Measurements from ENCODE around the gene TMEFF2. TPM values are rescaled to one million over a fixed set of nuclear protein-coding genes. Genes with fewer than 3 reads are reported as not detected.
A peak's percentile ranks its signal among the peaks of the same experiment; 100 is the strongest.

TMEFF2 gene
- total and polyA plus RNA-seq, 4 donors = 0.08 TPM; not detected in 3

DNA sequence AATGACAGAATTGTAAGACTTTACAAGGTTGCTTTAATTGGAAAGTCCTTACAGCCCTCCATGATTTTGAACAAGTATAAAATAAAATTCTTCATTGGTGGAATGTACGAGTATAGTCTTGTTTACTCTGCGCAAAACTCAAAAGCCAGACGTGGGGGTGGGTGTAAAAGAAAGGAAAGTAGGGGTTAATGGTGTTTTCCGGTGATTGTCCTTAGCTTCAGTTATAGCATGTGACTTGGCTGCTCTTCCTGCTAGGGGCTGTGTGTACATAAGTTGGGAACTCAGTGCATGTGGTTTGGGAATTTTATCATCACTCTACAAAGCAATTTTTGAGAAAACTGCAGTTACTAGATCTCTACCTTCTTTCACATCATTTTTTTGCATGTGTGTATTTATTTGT lies 265.4 kb downstream of the TMEFF2 start:
- Histone ChIP-seq H3K4me3 (ENCODE audit: low read depth in 1 of 3, low read length in 3 of 3) (no peak overlapping the region), H3K36me3 (ENCODE audit: control insufficient read depth in 4 of 4, insufficient read depth in 3 of 4, low read depth in 1 of 4, low read length in 3 of 4) (no peaks in the 10 kb centered on the region), H3K9me3 (ENCODE audit: control insufficient read depth in 4 of 4, low read length in 3 of 4) (no peaks in the 10 kb centered on the region), H3K4me1 (ENCODE audit: control insufficient read depth in 4 of 4, insufficient read depth in 4 of 4, low read length in 3 of 4) (no peaks in the 10 kb centered on the region), H3K27ac (ENCODE audit: low read depth in 1 of 2, low read length in 2 of 2) (no peak overlapping the region), H3K27me3 (ENCODE audit: control insufficient read depth in 4 of 4, insufficient read depth in 4 of 4, low read length in 3 of 4) (no peaks in the 10 kb centered on the region), H3K9ac (ENCODE audit: low read depth in 1 of 2, low read length in 2 of 2) (no peak overlapping the region)
- TF ChIP-seq FOXA2 (IDR thresholded peaks at IDR 0.05) (no peak), RAD21 (IDR thresholded peaks at IDR 0.05) (peak in 1 of 2 donors; percentile 12)
- no peak for DNase-seq (ENCODE audit: low spot score)
- 74% methylated on average over 4 of the region's 4 CpGs for WGBS

GRCh38 chr2:191927991-191928390 lies 266.7 kb downstream of the TMEFF2 start:
- Histone ChIP-seq H3K4me3 (ENCODE audit: low read depth in 1 of 3, low read length in 3 of 3) (no peak overlapping the region), H3K4me1 (ENCODE audit: control insufficient read depth in 4 of 4, insufficient read depth in 4 of 4, low read length in 3 of 4) (no peaks in the 10 kb centered on the region), H3K27ac (ENCODE audit: low read depth in 1 of 2, low read length in 2 of 2) (no peak overlapping the region), H3K9me3 (ENCODE audit: control insufficient read depth in 4 of 4, low read length in 3 of 4) (no peaks in the 10 kb centered on the region), H3K27me3 (ENCODE audit: control insufficient read depth in 4 of 4, insufficient read depth in 4 of 4, low read length in 3 of 4) (no peaks in the 10 kb centered on the region), H3K36me3 (ENCODE audit: control insufficient read depth in 4 of 4, insufficient read depth in 3 of 4, low read depth in 1 of 4, low read length in 3 of 4) (no peaks in the 10 kb centered on the region), H3K9ac (ENCODE audit: low read depth in 1 of 2, low read length in 2 of 2) (no peak overlapping the region)
- WGBS = 61% methylated on average over 3 of the region's 3 CpGs
- no peak for DNase-seq (ENCODE audit: low spot score)
- TF ChIP-seq RAD21 (IDR thresholded peaks at IDR 0.05) = no peak

- WGBS = 51% methylated on average over 4 of the region's 4 CpGs
- DNase-seq (ENCODE audit: low spot score) = no peak
- Histone ChIP-seq H3K36me3 (ENCODE audit: control insufficient read depth in 4 of 4, insufficient read depth in 3 of 4, low read depth in 1 of 4, low read length in 3 of 4) (no peaks in the 10 kb centered on the region), H3K27me3 (ENCODE audit: control insufficient read depth in 4 of 4, insufficient read depth in 4 of 4, low read length in 3 of 4) (no peaks in the 10 kb centered on the region), H3K27ac (ENCODE audit: low read depth in 1 of 2, low read length in 2 of 2) (no peak overlapping the region), H3K4me3 (ENCODE audit: low read depth in 1 of 3, low read length in 3 of 3) (no peak overlapping the region), H3K4me1 (ENCODE audit: control insufficient read depth in 4 of 4, insufficient read depth in 4 of 4, low read length in 3 of 4) (no peaks in the 10 kb centered on the region), H3K9me3 (ENCODE audit: control insufficient read depth in 4 of 4, low read length in 3 of 4) (no peaks in the 10 kb centered on the region), H3K9ac (ENCODE audit: low read depth in 1 of 2, low read length in 2 of 2) (no peak overlapping the region)
- TF ChIP-seq HNF4A (conservative IDR thresholded peaks at IDR 0.05) = no peak
- TF ChIP-seq, protein P1, sequence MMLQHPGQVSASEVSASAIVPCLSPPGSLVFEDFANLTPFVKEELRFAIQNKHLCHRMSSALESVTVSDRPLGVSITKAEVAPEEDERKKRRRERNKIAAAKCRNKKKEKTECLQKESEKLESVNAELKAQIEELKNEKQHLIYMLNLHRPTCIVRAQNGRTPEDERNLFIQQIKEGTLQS (IDR thresholded peaks at IDR 0.05) = no peak
- TF ChIP-seq YY1 (IDR thresholded peaks at IDR 0.05) = no peak
- no peak for TF ChIP-seq GABPA (IDR thresholded peaks at IDR 0.05 in 1 of 2, conservative IDR thresholded peaks at IDR 0.05 in 1 of 2)
- peak; percentile 9 to 17 for TF ChIP-seq JUND (IDR thresholded peaks at IDR 0.05)
Observed at GRCh38 chr2:191927319-191927867, 267.3 kb downstream of the TMEFF2 start.

- no peaks in the 10 kb centered on the region for H3K4me1 ChIP-seq (ENCODE audit: control insufficient read depth in 4 of 4, insufficient read depth in 4 of 4, low read length in 3 of 4)
- H3K9me3 ChIP-seq (ENCODE audit: control insufficient read depth in 4 of 4, low read length in 3 of 4) = no peaks in the 10 kb centered on the region
- no peak overlapping the region for H3K4me3 ChIP-seq (ENCODE audit: low read depth in 1 of 3, low read length in 3 of 3)
- H3K36me3 ChIP-seq (ENCODE audit: control insufficient read depth in 4 of 4, insufficient read depth in 3 of 4, low read depth in 1 of 4, low read length in 3 of 4) = no peaks in the 10 kb centered on the region
- no peak overlapping the region for H3K9ac ChIP-seq (ENCODE audit: low read depth in 1 of 2, low read length in 2 of 2)
- H3K27ac ChIP-seq (ENCODE audit: low read depth in 1 of 2, low read length in 2 of 2) = no peak overlapping the region
- no peak for TF ChIP-seq NR2F2 (IDR thresholded peaks at IDR 0.05)
- TF ChIP-seq CTCF (IDR thresholded peaks at IDR 0.05; ENCODE audit: low read depth, low read length, missing input control) = no peak
- WGBS = 90% methylated on average over 1 of the region's 1 CpG
- no peak for DNase-seq (ENCODE audit: low spot score)
- no peaks in the 10 kb centered on the region for H3K27me3 ChIP-seq (ENCODE audit: control insufficient read depth in 4 of 4, insufficient read depth in 4 of 4, low read length in 3 of 4)
Observed at GRCh38 chr2:191926671-191927070, 268.1 kb downstream of the TMEFF2 start.
